Measurements from ENCODE around the gene PNLIPRP2.
A peak's percentile ranks its signal among the peaks of the same experiment; 100 is the strongest.

PNLIPRP2 gene

GRCh38 chr10:116590590-116591444, 29.9 kb upstream of the PNLIPRP2 start, which contains the start of gene PNLIPRP1:
TSS of gene PNLIPRP1 (plus strand) at chr10:116590959. CDS start at chr10:116591130, 171 bp downstream.
- H3K36me3 ChIP-seq: no peaks in the 10 kb centered on the region
- TF ChIP-seq, protein P1, sequence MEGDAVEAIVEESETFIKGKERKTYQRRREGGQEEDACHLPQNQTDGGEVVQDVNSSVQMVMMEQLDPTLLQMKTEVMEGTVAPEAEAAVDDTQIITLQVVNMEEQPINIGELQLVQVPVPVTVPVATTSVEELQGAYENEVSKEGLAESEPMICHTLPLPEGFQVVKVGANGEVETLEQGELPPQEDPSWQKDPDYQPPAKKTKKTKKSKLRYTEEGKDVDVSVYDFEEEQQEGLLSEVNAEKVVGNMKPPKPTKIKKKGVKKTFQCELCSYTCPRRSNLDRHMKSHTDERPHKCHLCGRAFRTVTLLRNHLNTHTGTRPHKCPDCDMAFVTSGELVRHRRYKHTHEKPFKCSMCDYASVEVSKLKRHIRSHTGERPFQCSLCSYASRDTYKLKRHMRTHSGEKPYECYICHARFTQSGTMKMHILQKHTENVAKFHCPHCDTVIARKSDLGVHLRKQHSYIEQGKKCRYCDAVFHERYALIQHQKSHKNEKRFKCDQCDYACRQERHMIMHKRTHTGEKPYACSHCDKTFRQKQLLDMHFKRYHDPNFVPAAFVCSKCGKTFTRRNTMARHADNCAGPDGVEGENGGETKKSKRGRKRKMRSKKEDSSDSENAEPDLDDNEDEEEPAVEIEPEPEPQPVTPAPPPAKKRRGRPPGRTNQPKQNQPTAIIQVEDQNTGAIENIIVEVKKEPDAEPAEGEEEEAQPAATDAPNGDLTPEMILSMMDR (IDR thresholded peaks at IDR 0.05; ENCODE audit: low read depth, low read length): no peak
- no peak for DNase-seq
- no peaks in the 10 kb centered on the region for H3K27me3 ChIP-seq (ENCODE audit: insufficient read depth, low read depth, severe bottlenecking)
- H3K9me3 ChIP-seq (ENCODE audit: severe bottlenecking): peaks cover 4% of the 10 kb centered on the region
- H3K4me3 ChIP-seq (ENCODE audit: low read depth, low read length): no peak within 1 kb of the TSS
- no peak within 1 kb of the TSS for H3K27ac ChIP-seq

- no peak for DNase-seq
- Histone ChIP-seq H3K4me3 (ENCODE audit: low read depth, low read length) (no peak overlapping the region), H3K36me3 (no peaks in the 10 kb centered on the region), H3K9me3 (ENCODE audit: severe bottlenecking) (peaks cover 4% of the 10 kb centered on the region), H3K27me3 (ENCODE audit: insufficient read depth, low read depth, severe bottlenecking) (no peaks in the 10 kb centered on the region), H3K27ac (no peak overlapping the region)
- TF ChIP-seq, protein P1 (IDR thresholded peaks at IDR 0.05; ENCODE audit: low read depth, low read length): no peak
These were observed 27.5 kb upstream of the PNLIPRP2 start for GRCh38 chr10:116593139-116593740.

DNA sequence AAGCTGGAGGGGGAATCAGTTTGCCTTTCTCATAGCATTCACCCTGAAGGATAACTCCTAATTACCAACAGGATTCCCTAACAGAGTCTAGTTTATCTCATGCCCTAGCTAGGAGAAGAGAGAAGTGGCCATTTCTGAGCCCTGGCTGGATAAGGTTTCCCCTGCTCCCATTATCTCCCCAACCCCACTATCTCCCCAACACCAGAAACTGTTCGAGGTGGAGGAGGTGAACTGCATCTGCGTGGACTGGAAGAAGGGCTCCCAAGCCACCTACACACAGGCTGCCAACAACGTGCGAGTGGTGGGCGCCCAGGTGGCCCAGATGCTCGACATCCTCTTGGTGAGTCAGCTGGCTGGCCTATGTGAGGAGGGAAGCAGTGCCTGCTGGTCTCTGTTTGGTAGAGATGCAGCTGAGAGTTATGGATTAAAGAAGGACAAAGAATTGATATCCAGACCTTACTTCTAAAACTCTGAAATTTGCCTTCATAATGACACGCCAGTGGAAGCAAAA, 26.2 kb upstream of the PNLIPRP2 start:
- Histone ChIP-seq H3K4me3 (ENCODE audit: low read depth, low read length) (no peak overlapping the region), H3K9me3 (ENCODE audit: severe bottlenecking) (no peaks in the 10 kb centered on the region), H3K27me3 (ENCODE audit: insufficient read depth, low read depth, severe bottlenecking) (no peaks in the 10 kb centered on the region), H3K27ac (no peak overlapping the region), H3K36me3 (no peaks in the 10 kb centered on the region)
- TF ChIP-seq, protein P1 (IDR thresholded peaks at IDR 0.05; ENCODE audit: low read depth, low read length): no peak
- DNase-seq: no peak

- Histone ChIP-seq H3K4me3 (ENCODE audit: low read depth, low read length) (no peak overlapping the region), H3K36me3 (no peaks in the 10 kb centered on the region), H3K27me3 (ENCODE audit: insufficient read depth, low read depth, severe bottlenecking) (no peaks in the 10 kb centered on the region), H3K27ac (no peak overlapping the region), H3K9me3 (ENCODE audit: severe bottlenecking) (no peaks in the 10 kb centered on the region)
- TF ChIP-seq, protein P1 (IDR thresholded peaks at IDR 0.05; ENCODE audit: low read depth, low read length): no peak
- DNase-seq: no peak
These were observed 24.7 kb upstream of the PNLIPRP2 start for GRCh38 chr10:116596062-116596461.

GRCh38 chr10:116597543-116597942, 23.2 kb upstream of the PNLIPRP2 start:
- TF ChIP-seq, protein P1 (IDR thresholded peaks at IDR 0.05; ENCODE audit: low read depth, low read length): peak; percentile 34
- DNase-seq: no peak
- H3K27ac ChIP-seq: no peak overlapping the region
- no peaks in the 10 kb centered on the region for H3K9me3 ChIP-seq (ENCODE audit: severe bottlenecking)
- H3K4me3 ChIP-seq (ENCODE audit: low read depth, low read length): no peak overlapping the region
- no peaks in the 10 kb centered on the region for H3K36me3 ChIP-seq
- H3K27me3 ChIP-seq (ENCODE audit: insufficient read depth, low read depth, severe bottlenecking): no peaks in the 10 kb centered on the region
